ENCODE results near the gene KRTAP1-3. TPM values are rescaled to one million over a fixed set of nuclear protein-coding genes. Genes with fewer than 3 reads are reported as not detected.
"Not testable (repeated sequence)": the region's sequence is repeated elsewhere in the genome, so short reads cannot be mapped to it uniquely, and the experiment has no call there.

Gene KRTAP1-3
- total RNA-seq, 1 experiment from 2014 or later = not detected

DNA sequence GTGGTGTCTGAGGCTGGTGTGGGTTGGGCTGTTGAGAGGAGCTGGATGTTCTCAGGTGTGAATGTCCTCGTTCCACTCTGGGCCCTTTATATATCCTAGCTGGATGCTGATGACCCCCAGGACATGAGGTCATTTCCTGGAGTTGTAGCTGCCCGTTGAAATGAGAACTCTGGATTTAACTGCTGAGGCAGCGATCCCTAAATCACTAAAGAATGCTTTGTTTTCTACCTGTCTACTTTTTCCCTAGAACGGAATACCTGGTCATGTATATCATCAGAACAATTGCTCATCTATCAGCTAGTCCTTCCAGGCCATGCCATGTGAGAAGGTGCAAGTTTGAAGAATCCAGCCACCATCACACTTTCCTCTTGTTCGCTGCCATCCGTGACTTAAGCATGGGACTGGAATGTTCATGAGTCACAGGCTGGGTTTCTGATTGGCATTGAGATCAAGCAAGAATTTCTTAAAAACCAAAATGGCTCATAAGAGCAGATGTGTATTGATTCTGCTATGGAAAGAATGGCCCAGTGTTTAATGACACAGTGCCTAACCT, 25.5 kb upstream of the KRTAP1-3 start, which contains the start of gene KRTAP2-3:
Gene KRTAP2-3, minus strand, starts transcription at position 63 of the 553 bp plus-strand sequence. CDS start 64 bp downstream, outside the sequence.
- Histone ChIP-seq H3K4me1 (peaks cover 49% of the 10 kb centered on the region), H3K9me3 (peaks cover 5% of the 10 kb centered on the region; the same call in 1 of the 2 replicates), H3K27me3 (replicated peaks; ENCODE audit: control insufficient read depth, insufficient read depth, low read length) (no peaks in the 10 kb centered on the region), H3K36me3 (ENCODE audit: control insufficient read depth, insufficient read depth, low read length) (no peaks in the 10 kb centered on the region), H3K4me3 (ENCODE audit: low read depth, low read length) (peak within 1 kb of the TSS; percentile 22; the same call in 1 of the 2 replicates)
- peak within 1 kb of the TSS; percentile 68 for H3K4me3 Mint-ChIP-seq (ENCODE audit: unreplicated experiment)
- ChIA-PET POLR2A (interaction anchor here (1.1 to 1.9 kb wide), 2 partner anchors 11 to 51 kb away, joined by 8 to 10 read pairs; partner anchors contain the start of gene KRTAP3-1), CTCF (interaction anchor here (1.0 kb wide), 2 partner anchors 11 to 256 kb away, joined by 3 to 4 read pairs; no protein-coding TSS in a partner anchor)
- BruUV-seq (replicated peaks) = no TSS peak
- intact Hi-C loops (cut with micrococcal nuclease; ENCODE audit: unreplicated experiment) = loop anchor here (10.0 kb wide), 2 partner anchors 225 to 265 kb away; no protein-coding TSS in a partner anchor
- peaks cover 14% of the 10 kb centered on the region for H3K9me3 Mint-ChIP-seq (ENCODE audit: unreplicated experiment)
- peaks cover 45% of the 10 kb centered on the region for H3K4me1 Mint-ChIP-seq (ENCODE audit: low read depth, unreplicated experiment)
- H3K27ac Mint-ChIP-seq (ENCODE audit: unreplicated experiment) = peak within 1 kb of the TSS; percentile 76
- no peaks in the 10 kb centered on the region for H3K27me3 Mint-ChIP-seq (ENCODE audit: insufficient read depth, unreplicated experiment)
- DNase-seq = peak in 1 of 2 experiments; percentile 24
- no peak for TF ChIP-seq CTCF (IDR thresholded peaks at IDR 0.05; ENCODE audit: insufficient read depth in 1 of 2, low read depth in 1 of 2, low read length in 1 of 2, severe bottlenecking in 1 of 2, unreplicated experiment in 1 of 2)
- H3K36me3 Mint-ChIP-seq (ENCODE audit: insufficient read depth, unreplicated experiment) = peaks cover 13% of the 10 kb centered on the region

DNA sequence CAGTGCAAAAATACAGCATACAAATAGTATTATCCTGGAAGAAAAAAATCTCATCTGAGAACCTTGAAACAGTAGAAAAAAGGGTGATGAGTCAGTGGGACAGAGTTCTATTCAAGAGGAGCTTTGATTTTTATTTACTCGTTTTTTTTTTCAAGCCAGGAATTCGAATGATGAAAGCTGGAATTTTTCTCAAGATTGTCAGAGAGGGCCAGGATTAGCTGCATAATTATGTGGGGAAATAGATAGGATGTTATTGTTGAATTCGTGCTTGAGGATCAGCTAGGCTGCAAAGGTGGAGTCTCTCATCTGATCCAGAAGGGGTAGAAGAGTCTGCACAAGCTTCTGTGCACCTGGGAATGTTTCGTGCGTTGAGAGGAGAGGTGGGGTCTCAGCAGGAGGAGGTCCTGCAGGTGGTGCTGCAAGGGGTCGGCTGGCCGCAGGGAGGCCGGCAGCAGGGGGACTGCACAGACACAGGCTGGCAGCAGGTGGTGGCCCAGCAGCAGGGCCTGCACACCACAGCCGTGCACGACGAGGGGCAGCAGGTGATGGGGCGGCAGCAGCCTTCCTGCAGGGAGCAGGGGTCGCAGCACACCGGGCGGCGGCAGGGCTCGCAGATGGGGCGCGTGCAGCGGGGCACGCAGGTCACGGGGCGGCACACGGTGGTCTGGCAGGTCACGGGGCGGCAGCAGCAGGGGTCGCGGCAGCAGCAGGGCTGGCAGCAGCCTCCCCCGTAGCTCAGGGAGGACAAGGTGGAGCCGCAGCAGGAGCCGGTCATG, 24.8 kb upstream of the KRTAP1-3 start:
- Mint-ChIP-seq H3K36me3 (ENCODE audit: insufficient read depth, unreplicated experiment) (peaks cover 13% of the 10 kb centered on the region), H3K4me1 (ENCODE audit: low read depth, unreplicated experiment) (peaks cover 46% of the 10 kb centered on the region), H3K27ac (ENCODE audit: unreplicated experiment) (peak overlapping the region; percentile 76), H3K9me3 (ENCODE audit: unreplicated experiment) (peaks cover 13% of the 10 kb centered on the region), H3K4me3 (ENCODE audit: unreplicated experiment) (peak overlapping the region; percentile 68)
- CTCF ChIA-PET = interaction anchor here (0.6 to 1.4 kb wide), 7 partner anchors 10 to 489 kb away, joined by 3 to 8 read pairs (median 3); no protein-coding TSS in a partner anchor
- Histone ChIP-seq H3K4me1 (peaks cover 49% of the 10 kb centered on the region), H3K4me3 (ENCODE audit: low read depth, low read length) (peak overlapping the region; percentile 22; the same call in 1 of the 2 replicates)
- H3K9me3 ChIP-seq; H3K27me3 Mint-ChIP-seq (ENCODE audit: insufficient read depth, unreplicated experiment); H3K27me3 ChIP-seq (replicated peaks; ENCODE audit: control insufficient read depth, insufficient read depth, low read length); H3K36me3 ChIP-seq (ENCODE audit: control insufficient read depth, insufficient read depth, low read length): not testable (repeated sequence)
- POLR2A ChIA-PET = interaction anchor here (0.6 to 1.9 kb wide), 7 partner anchors 11 to 203 kb away, joined by 4 to 10 read pairs (median 5); partner anchors contain the start of genes KRTAP3-1 and KRTAP4-1
- BruUV-seq (replicated peaks) = TSS peak; percentile 91
- intact Hi-C loops (cut with micrococcal nuclease; ENCODE audit: unreplicated experiment) = loop anchor here (1.0 to 10.0 kb wide), 5 partner anchors 50 to 265 kb away; partner anchors contain the start of gene KRTAP3-1
- peak; percentile 79 to 86 for DNase-seq

- ChIA-PET CTCF (interaction anchor here (0.6 to 1.4 kb wide), 7 partner anchors 9 to 490 kb away, joined by 3 to 8 read pairs (median 3); no protein-coding TSS in a partner anchor), POLR2A (interaction anchor here (0.6 to 1.9 kb wide), 7 partner anchors 10 to 202 kb away, joined by 4 to 10 read pairs (median 5); partner anchors contain the start of genes KRTAP3-1 and KRTAP4-1)
- intact Hi-C loops (cut with micrococcal nuclease; ENCODE audit: unreplicated experiment) = loop anchor here (1.0 kb wide), 3 partner anchors 49 to 149 kb away; partner anchors contain the start of gene KRTAP3-1
- no peaks in the 10 kb centered on the region for H3K27me3 ChIP-seq (replicated peaks; ENCODE audit: control insufficient read depth, insufficient read depth, low read length)
- Mint-ChIP-seq H3K9me3 (ENCODE audit: unreplicated experiment) (peaks cover 9% of the 10 kb centered on the region), H3K4me1 (ENCODE audit: low read depth, unreplicated experiment) (peaks cover 46% of the 10 kb centered on the region), H3K27me3 (ENCODE audit: insufficient read depth, unreplicated experiment) (no peaks in the 10 kb centered on the region), H3K36me3 (ENCODE audit: insufficient read depth, unreplicated experiment) (peaks cover 13% of the 10 kb centered on the region), H3K4me3 (ENCODE audit: unreplicated experiment) (peak overlapping the region; percentile 68), H3K27ac (ENCODE audit: unreplicated experiment) (peak overlapping the region; percentile 76)
- H3K4me3 ChIP-seq (ENCODE audit: low read depth, low read length) = no peak overlapping the region
- peaks cover 53% of the 10 kb centered on the region for H3K4me1 ChIP-seq
- no peak for TF ChIP-seq CTCF (IDR thresholded peaks at IDR 0.05; ENCODE audit: insufficient read depth in 1 of 2, low read depth in 1 of 2, low read length in 1 of 2, severe bottlenecking in 1 of 2, unreplicated experiment in 1 of 2)
- no peak for DNase-seq
- no peaks in the 10 kb centered on the region for H3K36me3 ChIP-seq (ENCODE audit: control insufficient read depth, insufficient read depth, low read length)
- peaks cover 5% of the 10 kb centered on the region; the same call in 1 of the 2 replicates for H3K9me3 ChIP-seq
- BruUV-seq (replicated peaks) = no TSS peak
These were observed 24.1 kb upstream of the KRTAP1-3 start for GRCh38 chr17:41058741-41059140.
